DLD1 (cell line): Measurements from ENCODE around the gene FPGT.
"Not testable (repeated sequence)": the region's sequence is repeated elsewhere in the genome, so short reads cannot be mapped to it uniquely, and the experiment has no call there.

Experiments used
- in situ Hi-C: cut with HindIII; loops from 2 replicates; pipeline ENCODE4 v1.10.0; 2017; ENCODE audit warnings: low sequenced_read_pairs

Gene FPGT

DNA sequence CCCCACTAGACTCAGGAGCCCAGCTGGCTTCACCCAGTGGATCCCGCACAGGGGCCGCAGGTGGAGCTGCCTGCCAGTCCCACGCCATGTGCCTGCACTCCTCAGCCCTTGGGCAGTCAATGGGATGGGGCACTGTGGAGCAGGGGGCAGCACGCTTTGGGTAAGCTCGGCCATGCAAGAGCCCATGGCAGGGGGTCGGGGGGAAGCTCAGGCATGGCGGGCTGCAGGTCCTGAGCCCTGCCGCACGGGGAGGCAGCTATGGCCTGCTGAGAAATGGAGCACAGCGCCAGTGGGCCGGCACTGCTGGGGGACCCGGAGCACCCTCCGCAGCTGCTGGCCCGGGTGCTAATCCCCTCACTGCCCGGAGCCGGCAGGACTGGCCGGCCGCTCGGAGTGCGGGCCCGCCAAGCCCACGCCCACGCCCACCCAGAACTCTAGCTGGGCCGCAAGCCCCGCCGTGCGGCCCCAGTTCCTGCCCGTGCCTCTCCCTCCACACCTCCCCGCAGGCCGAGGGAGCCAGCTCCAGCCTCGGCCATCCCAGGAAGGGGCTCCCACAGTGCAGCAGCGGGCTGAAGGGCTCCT, 55.3 kb downstream of the FPGT start:
- in situ Hi-C loops: not testable (repeated sequence)
